ENCODE data around the gene VASN. TPM values are rescaled to one million over a fixed set of nuclear protein-coding genes. Genes with fewer than 3 reads are reported as not detected.
A peak's percentile ranks its signal among the peaks of the same experiment; 100 is the strongest.
"Not testable (repeated sequence)": the region's sequence is repeated elsewhere in the genome, so short reads cannot be mapped to it uniquely, and the experiment has no call there.

VASN gene
- polyA plus RNA-seq, 1 donor = 13.7 TPM

GRCh38 chr16:4336701-4337539 is 34.7 kb upstream of the VASN start:
- no peak for DNase-seq (ENCODE audit: low read depth)

GRCh38 chr16:4337540-4338088 is 34.0 kb upstream of the VASN start:
- DNase-seq (ENCODE audit: low read depth) = no peak

- DNase-seq (ENCODE audit: low read depth) = no peak
These were observed 33.5 kb upstream of the VASN start for GRCh38 chr16:4338125-4338582.

- no peak for DNase-seq (ENCODE audit: low read depth)
These were observed 32.8 kb upstream of the VASN start for GRCh38 chr16:4338712-4339299.

GRCh38 chr16:4339455-4339854 is 32.2 kb upstream of the VASN start:
- no peak for DNase-seq (ENCODE audit: low read depth)

GRCh38 chr16:4339909-4340308 is 31.7 kb upstream of the VASN start:
- no peak for DNase-seq (ENCODE audit: low read depth)

- no peak for DNase-seq (ENCODE audit: low read depth)
These were observed 31.2 kb upstream of the VASN start for GRCh38 chr16:4340443-4340842.

- no peak for DNase-seq (ENCODE audit: low read depth)
These were observed 30.4 kb upstream of the VASN start for GRCh38 chr16:4341250-4341649.

GRCh38 chr16:4342866-4343744 is 28.5 kb upstream of the VASN start:
- no peak for DNase-seq (ENCODE audit: low read depth)

- DNase-seq (ENCODE audit: low read depth) = not testable (repeated sequence)
These were observed 27.2 kb upstream of the VASN start for GRCh38 chr16:4344300-4344982.

GRCh38 chr16:4344983-4345835 is 26.4 kb upstream of the VASN start:
- no peak for DNase-seq (ENCODE audit: low read depth)

GRCh38 chr16:4345836-4346781 is 25.5 kb upstream of the VASN start:
- no peak for DNase-seq (ENCODE audit: low read depth)

GRCh38 chr16:4347010-4347409 is 24.6 kb upstream of the VASN start:
- DNase-seq (ENCODE audit: low read depth) = no peak

GRCh38 chr16:4347765-4348509 is 23.7 kb upstream of the VASN start:
- no peak for DNase-seq (ENCODE audit: low read depth)

GRCh38 chr16:4349332-4349731 is 22.3 kb upstream of the VASN start:
- no peak for DNase-seq (ENCODE audit: low read depth)

- DNase-seq (ENCODE audit: low read depth) = no peak
These were observed 21.3 kb upstream of the VASN start for GRCh38 chr16:4350365-4350786.

- DNase-seq (ENCODE audit: low read depth) = peak; percentile 72
These were observed 20.6 kb upstream of the VASN start, which contains the start of gene PAM16 for GRCh38 chr16:4350787-4351659. TSS of gene PAM16 (minus strand) at chr16:4351321. CDS start at chr16:4351234, 87 bp downstream.

Data from forelimb muscle (tissue), 1 donor.